ENCODE results near the gene CKAP5. TPM values are rescaled to one million over a fixed set of nuclear protein-coding genes. Genes with fewer than 3 reads are reported as not detected.
A peak's percentile ranks its signal among the peaks of the same experiment; 100 is the strongest.

Gene CKAP5
- polyA plus RNA-seq, 1 experiment: 114 TPM

DNA sequence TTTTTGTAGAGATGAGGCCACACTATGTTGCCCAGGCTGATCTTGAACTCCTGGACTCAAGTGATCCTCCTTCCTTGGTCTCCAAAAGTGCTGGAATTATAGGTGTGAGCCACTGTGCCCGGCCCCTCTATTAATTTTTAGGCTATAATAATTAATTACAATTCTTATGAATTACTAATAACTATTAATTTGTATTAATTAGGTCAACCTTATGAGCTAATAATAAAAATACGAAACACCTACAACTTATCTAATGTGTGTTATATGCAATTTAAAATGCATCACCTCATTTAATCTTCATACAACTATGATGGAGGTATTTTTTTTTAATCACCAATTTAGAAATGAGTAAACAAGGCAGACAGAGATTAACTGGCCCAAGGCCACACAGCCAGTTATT, 46.0 kb upstream of the CKAP5 start:
- Histone ChIP-seq H3K4me3 (ENCODE audit: low read depth, low read length) (no peak overlapping the region), H3K27me3 (ENCODE audit: control insufficient read depth, insufficient read depth, low read length) (no peaks in the 10 kb centered on the region), H3K9me3 (ENCODE audit: control insufficient read depth, insufficient read depth, low read length) (no peaks in the 10 kb centered on the region), H3K27ac (ENCODE audit: low read depth, low read length) (no peak overlapping the region)
- TF ChIP-seq, protein P1, sequence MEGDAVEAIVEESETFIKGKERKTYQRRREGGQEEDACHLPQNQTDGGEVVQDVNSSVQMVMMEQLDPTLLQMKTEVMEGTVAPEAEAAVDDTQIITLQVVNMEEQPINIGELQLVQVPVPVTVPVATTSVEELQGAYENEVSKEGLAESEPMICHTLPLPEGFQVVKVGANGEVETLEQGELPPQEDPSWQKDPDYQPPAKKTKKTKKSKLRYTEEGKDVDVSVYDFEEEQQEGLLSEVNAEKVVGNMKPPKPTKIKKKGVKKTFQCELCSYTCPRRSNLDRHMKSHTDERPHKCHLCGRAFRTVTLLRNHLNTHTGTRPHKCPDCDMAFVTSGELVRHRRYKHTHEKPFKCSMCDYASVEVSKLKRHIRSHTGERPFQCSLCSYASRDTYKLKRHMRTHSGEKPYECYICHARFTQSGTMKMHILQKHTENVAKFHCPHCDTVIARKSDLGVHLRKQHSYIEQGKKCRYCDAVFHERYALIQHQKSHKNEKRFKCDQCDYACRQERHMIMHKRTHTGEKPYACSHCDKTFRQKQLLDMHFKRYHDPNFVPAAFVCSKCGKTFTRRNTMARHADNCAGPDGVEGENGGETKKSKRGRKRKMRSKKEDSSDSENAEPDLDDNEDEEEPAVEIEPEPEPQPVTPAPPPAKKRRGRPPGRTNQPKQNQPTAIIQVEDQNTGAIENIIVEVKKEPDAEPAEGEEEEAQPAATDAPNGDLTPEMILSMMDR (IDR thresholded peaks at IDR 0.05; ENCODE audit: low read depth, low read length): no peak
- ChIA-PET CTCF (interaction anchor here (0.6 to 7.4 kb wide), 5 partner anchors 12 to 269 kb away, joined by 3 to 73 read pairs (median 4); no protein-coding TSS in a partner anchor), POLR2A (no interaction called here)
- DNase-seq (ENCODE audit: low read depth, low spot score): no peak

DNA sequence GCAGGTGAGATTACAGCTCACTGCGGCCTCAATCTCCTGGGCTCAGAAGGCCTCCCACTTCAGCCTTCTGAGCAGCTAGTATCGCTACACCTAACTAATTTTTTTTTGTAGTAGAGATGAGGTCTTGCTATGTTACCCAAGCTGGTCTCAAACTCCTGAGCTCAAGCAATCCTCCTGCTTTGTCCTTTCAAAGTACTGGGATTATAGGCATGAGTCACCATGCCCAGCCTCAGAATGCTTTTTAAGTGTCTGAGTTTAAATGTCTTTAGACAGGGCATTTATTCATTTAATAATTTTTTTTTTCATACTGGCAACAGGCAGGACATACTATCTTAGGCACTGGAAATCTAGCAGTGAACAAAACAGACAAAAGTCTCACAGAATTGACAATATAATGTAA, 44.6 kb upstream of the CKAP5 start:
- TF ChIP-seq, protein P1 (IDR thresholded peaks at IDR 0.05; ENCODE audit: low read depth, low read length): no peak
- H3K4me3 ChIP-seq (ENCODE audit: low read depth, low read length): no peak overlapping the region
- DNase-seq (ENCODE audit: low read depth, low spot score): no peak
- no peaks in the 10 kb centered on the region for H3K27me3 ChIP-seq (ENCODE audit: control insufficient read depth, insufficient read depth, low read length)
- no peaks in the 10 kb centered on the region for H3K9me3 ChIP-seq (ENCODE audit: control insufficient read depth, insufficient read depth, low read length)
- POLR2A ChIA-PET: no interaction called here
- H3K27ac ChIP-seq (ENCODE audit: low read depth, low read length): no peak overlapping the region
- CTCF ChIA-PET: interaction anchor here (0.5 to 7.4 kb wide), 4 partner anchors 15 to 272 kb away, joined by 3 to 73 read pairs (median 4); no protein-coding TSS in a partner anchor

DNA sequence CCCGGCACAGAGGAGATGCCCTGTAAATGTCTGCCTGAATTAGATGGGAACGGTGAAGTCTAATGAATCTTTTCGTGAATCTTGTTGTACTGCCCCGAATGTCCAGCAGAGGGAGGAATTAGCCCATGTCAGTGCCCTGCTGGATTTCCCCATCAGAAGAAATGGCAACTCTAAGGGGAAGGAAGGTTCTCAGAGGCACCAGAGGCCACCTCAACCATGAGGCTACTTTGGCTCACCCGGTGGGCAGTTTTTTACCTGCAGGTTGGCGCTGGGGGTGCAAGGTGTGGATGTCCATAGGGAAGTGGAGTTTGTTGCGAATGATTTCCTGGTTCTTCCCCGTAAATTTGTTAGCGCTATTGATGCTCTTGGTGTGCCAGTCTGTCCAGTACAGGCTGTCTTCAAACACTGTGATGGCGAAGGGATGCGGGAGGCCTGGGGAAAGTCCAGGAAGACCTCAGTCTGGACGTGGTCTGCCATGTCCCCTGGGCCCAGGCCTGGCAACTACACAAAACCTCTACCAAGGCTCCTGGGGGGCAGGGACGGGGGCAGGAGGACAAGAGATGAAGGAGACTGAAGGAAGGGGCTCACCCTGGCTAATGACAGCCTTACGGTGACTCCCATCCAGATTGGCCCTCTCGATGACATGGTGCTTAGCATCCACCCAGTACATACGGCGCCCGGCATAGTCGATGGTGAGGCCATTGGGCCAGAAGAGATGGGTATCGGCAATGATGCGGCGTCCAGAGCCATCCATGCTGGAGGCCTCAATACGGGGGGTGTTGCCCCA, 43.8 kb upstream of the CKAP5 start:
- no peak overlapping the region for H3K27ac ChIP-seq (ENCODE audit: low read depth, low read length)
- DNase-seq (ENCODE audit: low read depth, low spot score): peak; percentile 39
- H3K9me3 ChIP-seq (ENCODE audit: control insufficient read depth, insufficient read depth, low read length): no peaks in the 10 kb centered on the region
- no peak overlapping the region for H3K4me3 ChIP-seq (ENCODE audit: low read depth, low read length)
- H3K27me3 ChIP-seq (ENCODE audit: control insufficient read depth, insufficient read depth, low read length): no peaks in the 10 kb centered on the region
- CTCF ChIA-PET: interaction anchor here (0.5 to 7.4 kb wide), 6 partner anchors 16 to 273 kb away, joined by 3 to 73 read pairs (median 4); no protein-coding TSS in a partner anchor
- TF ChIP-seq, protein P1 (IDR thresholded peaks at IDR 0.05; ENCODE audit: low read depth, low read length): peak; percentile 90
- POLR2A ChIA-PET: no interaction called here

DNA sequence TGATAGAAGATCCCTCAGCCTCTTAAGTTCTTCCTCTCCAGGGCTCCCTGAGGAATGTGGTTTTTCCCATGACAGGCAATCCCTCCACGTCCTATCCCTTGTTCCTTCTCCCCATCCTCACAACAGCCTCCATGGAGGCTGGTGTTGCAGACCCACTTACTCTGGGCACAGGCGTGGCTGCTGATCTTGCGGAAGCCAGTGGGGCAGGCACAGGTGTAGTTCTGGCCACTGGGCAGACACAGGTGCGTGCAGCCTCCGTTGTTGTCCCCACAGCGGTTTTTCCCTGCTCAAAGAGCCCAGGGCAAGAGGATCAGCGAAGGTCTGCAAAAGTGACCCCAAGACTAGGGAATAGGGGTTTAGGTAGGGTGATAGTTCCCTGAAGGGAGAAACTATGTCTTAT, 43.2 kb upstream of the CKAP5 start:
- Histone ChIP-seq H3K27ac (ENCODE audit: low read depth, low read length) (no peak overlapping the region), H3K27me3 (ENCODE audit: control insufficient read depth, insufficient read depth, low read length) (no peaks in the 10 kb centered on the region), H3K9me3 (ENCODE audit: control insufficient read depth, insufficient read depth, low read length) (no peaks in the 10 kb centered on the region), H3K4me3 (ENCODE audit: low read depth, low read length) (no peak overlapping the region)
- CTCF ChIA-PET: interaction anchor here (0.7 to 2.7 kb wide), 4 partner anchors 258 to 274 kb away, joined by 3 to 16 read pairs (median 9); no protein-coding TSS in a partner anchor
- TF ChIP-seq, protein P1 (IDR thresholded peaks at IDR 0.05; ENCODE audit: low read depth, low read length): no peak
- POLR2A ChIA-PET: no interaction called here
- no peak for DNase-seq (ENCODE audit: low read depth, low spot score)

DNA sequence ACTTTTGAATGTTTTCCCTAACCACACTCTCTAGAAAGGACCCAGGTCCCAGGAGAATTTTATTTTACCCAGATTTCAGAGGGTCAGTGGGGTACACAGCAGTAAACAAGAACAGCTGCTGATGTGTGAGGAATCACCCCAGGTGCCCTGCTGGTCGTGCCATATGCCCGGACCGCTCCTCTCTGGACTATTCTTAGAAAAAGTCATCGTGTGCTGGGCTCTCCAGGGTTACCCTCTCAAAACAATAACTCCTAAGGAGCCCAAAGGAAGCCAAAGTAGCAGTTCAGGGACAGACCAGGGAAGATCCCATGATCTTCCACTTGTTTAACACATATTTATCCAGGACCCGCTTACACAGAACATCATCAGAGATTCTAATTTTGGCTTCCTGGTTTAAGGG, 42.6 kb upstream of the CKAP5 start:
- DNase-seq (ENCODE audit: low read depth, low spot score): no peak

More for the DNA sequence above, 42.6 kb upstream of the CKAP5 start:
- no peaks in the 10 kb centered on the region for H3K9me3 ChIP-seq (ENCODE audit: control insufficient read depth, insufficient read depth, low read length)
- CTCF ChIA-PET: interaction anchor here (0.7 to 2.7 kb wide), 4 partner anchors 259 to 274 kb away, joined by 3 to 16 read pairs (median 9); no protein-coding TSS in a partner anchor
- TF ChIP-seq, protein P1 (IDR thresholded peaks at IDR 0.05; ENCODE audit: low read depth, low read length): no peak
- POLR2A ChIA-PET: no interaction called here
- H3K27ac ChIP-seq (ENCODE audit: low read depth, low read length): no peak overlapping the region
- no peak overlapping the region for H3K4me3 ChIP-seq (ENCODE audit: low read depth, low read length)
- no peaks in the 10 kb centered on the region for H3K27me3 ChIP-seq (ENCODE audit: control insufficient read depth, insufficient read depth, low read length)

All from AG04450 (cell line).